Neural cell (in vitro differentiated cells): ENCODE data around the gene PANK4. TPM values are rescaled to one million over a fixed set of nuclear protein-coding genes. Genes with fewer than 3 reads are reported as not detected.

Experiments used
- H2AFZ ChIP-seq: fragments of 200-600, 300-800 bp; sonication (generic), shearing (Covaris generic); 2 replicates; pipeline ENCODE4 v1.6.0; 2014; ENCODE audit warnings: low read depth, mild to moderate bottlenecking, antibody characterized with exemption, low read length, moderate library complexity
- H3F3A ChIP-seq: fragments of 200-600 bp; shearing (Covaris generic); 2 replicates; pipeline ENCODE4 v1.6.1; 2016; ENCODE audit warnings: mild to moderate bottlenecking, moderate library complexity, mixed read lengths, antibody characterized with exemption, low read length; ENCODE audit not compliant: insufficient read depth, poor library complexity, severe bottlenecking
- H3K27ac ChIP-seq: fragments of 200-600, 300-800 bp; sonication (generic), shearing (Covaris generic); 2 replicates; pipeline ENCODE4 v1.5.1; 2014; ENCODE audit warnings: mild to moderate bottlenecking, low read length, moderate library complexity
- H3K27me3 ChIP-seq: fragments of 300-800, 200-600 bp; sonication (generic), shearing (Covaris generic); 2 replicates; pipeline ENCODE4 v1.6.0; 2014; ENCODE audit warnings: mild to moderate bottlenecking, low read depth, low read length, moderate library complexity; ENCODE audit not compliant: insufficient read depth
- H3K36me3 ChIP-seq: fragments of 300-800, 200-600 bp; sonication (generic), shearing (Covaris generic); 2 replicates; pipeline ENCODE4 v1.5.1; 2014; ENCODE audit warnings: mild to moderate bottlenecking, antibody characterized with exemption, low read length, moderate library complexity; ENCODE audit not compliant: insufficient read depth
- H3K4me2 ChIP-seq: fragments of 300-800, 200-600 bp; sonication (generic), shearing (Covaris generic); 2 replicates; pipeline ENCODE4 v1.6.0; 2014; ENCODE audit warnings: mild to moderate bottlenecking, low read length
- H3K4me3 ChIP-seq: fragments of 300-800, 200-600 bp; sonication (generic), shearing (Covaris generic); 2 replicates; pipeline ENCODE4 v1.5.1; 2014; ENCODE audit warnings: mild to moderate bottlenecking, low read length, moderate library complexity
- H3K79me2 ChIP-seq: fragments of 200-600 bp; shearing (Covaris generic); replicated peaks from 2 replicates; pipeline ENCODE4 v1.6.0; 2014; ENCODE audit warnings: mild to moderate bottlenecking, low read length, moderate library complexity; ENCODE audit not compliant: insufficient read depth
- H3K9ac ChIP-seq: fragments of 300-800, 200-600 bp; sonication (generic), shearing (Covaris generic); 2 replicates; pipeline ENCODE4 v1.6.1; 2016; ENCODE audit warnings: mild to moderate bottlenecking, low read length, mixed read lengths
- H3K9me2 ChIP-seq: fragments of 200-600 bp; shearing (Covaris generic); 2 replicates; pipeline ENCODE4 v1.6.1; 2016; ENCODE audit warnings: mild to moderate bottlenecking, low read length, mixed read lengths; ENCODE audit not compliant: insufficient read depth
- H3K9me3 ChIP-seq: fragments of 200-600, 300-800 bp; sonication (generic), shearing (Covaris generic); 2 replicates; pipeline ENCODE4 v1.6.1; 2016; ENCODE audit warnings: mild to moderate bottlenecking, mixed run types, low read length, moderate library complexity, mixed read lengths
- H4K20me1 ChIP-seq: fragments of 200-600 bp; shearing (Covaris generic); 2 replicates; pipeline ENCODE4 v1.6.1; 2016; ENCODE audit warnings: mild to moderate bottlenecking, mixed run types; ENCODE audit not compliant: insufficient read depth
- CTCF ChIP-seq: fragments of 450-650 bp; IDR thresholded peaks from 2 replicates; pipeline ENCODE4 v1.5.1; 2014; ENCODE audit warnings: antibody characterized with exemption, mild to moderate bottlenecking, moderate library complexity; ENCODE audit not compliant: poor library complexity, severe bottlenecking
- EZH2 ChIP-seq: fragments of 200-600, 300-800 bp; shearing (Covaris generic), sonication (generic); IDR thresholded peaks from 2 replicates; pipeline ENCODE4 v1.6.1; 2014; ENCODE audit warnings: antibody characterized with exemption, low read length, borderline replicate concordance, mild to moderate bottlenecking; ENCODE audit not compliant: insufficient read depth, poor library complexity, severe bottlenecking
- MXI1 ChIP-seq: fragments of 450-650 bp; conservative IDR thresholded peaks from 2 replicates; pipeline ENCODE4 v1.6.1; 2014; ENCODE audit warnings: antibody characterized with exemption, mild to moderate bottlenecking; ENCODE audit not compliant: poor library complexity, severe bottlenecking
- POLR2AphosphoS5 ChIP-seq: IDR thresholded peaks from 2 replicates; pipeline ENCODE4 v1.6.1; 2012
- SMC3 ChIP-seq: fragments of 450-650 bp; conservative IDR thresholded peaks from 2 replicates; pipeline ENCODE4 v1.6.1; 2014; ENCODE audit warnings: antibody characterized with exemption, mild to moderate bottlenecking, moderate library complexity; ENCODE audit not compliant: poor library complexity
- TAF1 ChIP-seq: IDR thresholded peaks from 2 replicates; pipeline ENCODE4 v1.6.1; 2012; ENCODE audit warnings: low read depth
- polyA plus RNA-seq: library from polyadenylated mRNA; depleted of rRNA; stranded (reverse); fragments of >200 nt; gene quantifications from 2 replicates; pipeline ENCODE4 v1.2.3, GENCODE V29; 2014
- TF ChIP-seq, protein P1 (sequence below): IDR thresholded peaks from 2 replicates; pipeline ENCODE4 v1.6.1; 2012; ENCODE audit warnings: borderline replicate concordance

The PANK4 gene
- polyA plus RNA-seq, 1 donor from 2014 or later: 37.9 TPM

DNA sequence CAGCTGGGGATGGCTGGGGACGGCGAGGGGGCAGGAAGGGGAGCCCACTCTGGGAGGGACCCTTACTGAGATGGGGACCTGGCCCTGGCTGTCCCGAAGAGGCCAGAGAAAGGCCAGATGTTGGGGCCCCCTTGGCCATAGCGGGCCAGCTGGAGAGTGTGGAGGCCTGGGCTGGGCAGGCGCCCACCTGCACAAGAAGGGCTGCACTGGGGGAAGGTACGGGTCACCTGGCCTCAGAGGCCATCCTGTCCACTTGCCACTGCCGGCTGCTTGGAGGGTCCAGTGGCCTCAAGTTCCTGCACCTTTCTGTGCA lies 55.3 kb downstream of the PANK4 start:
- no peak overlapping the region for H3K4me2 ChIP-seq
- H3K9me2 ChIP-seq: no peaks in the 10 kb centered on the region
- no peak overlapping the region for H3K9ac ChIP-seq
- no peak for TF ChIP-seq TAF1
- TF ChIP-seq, protein P1, sequence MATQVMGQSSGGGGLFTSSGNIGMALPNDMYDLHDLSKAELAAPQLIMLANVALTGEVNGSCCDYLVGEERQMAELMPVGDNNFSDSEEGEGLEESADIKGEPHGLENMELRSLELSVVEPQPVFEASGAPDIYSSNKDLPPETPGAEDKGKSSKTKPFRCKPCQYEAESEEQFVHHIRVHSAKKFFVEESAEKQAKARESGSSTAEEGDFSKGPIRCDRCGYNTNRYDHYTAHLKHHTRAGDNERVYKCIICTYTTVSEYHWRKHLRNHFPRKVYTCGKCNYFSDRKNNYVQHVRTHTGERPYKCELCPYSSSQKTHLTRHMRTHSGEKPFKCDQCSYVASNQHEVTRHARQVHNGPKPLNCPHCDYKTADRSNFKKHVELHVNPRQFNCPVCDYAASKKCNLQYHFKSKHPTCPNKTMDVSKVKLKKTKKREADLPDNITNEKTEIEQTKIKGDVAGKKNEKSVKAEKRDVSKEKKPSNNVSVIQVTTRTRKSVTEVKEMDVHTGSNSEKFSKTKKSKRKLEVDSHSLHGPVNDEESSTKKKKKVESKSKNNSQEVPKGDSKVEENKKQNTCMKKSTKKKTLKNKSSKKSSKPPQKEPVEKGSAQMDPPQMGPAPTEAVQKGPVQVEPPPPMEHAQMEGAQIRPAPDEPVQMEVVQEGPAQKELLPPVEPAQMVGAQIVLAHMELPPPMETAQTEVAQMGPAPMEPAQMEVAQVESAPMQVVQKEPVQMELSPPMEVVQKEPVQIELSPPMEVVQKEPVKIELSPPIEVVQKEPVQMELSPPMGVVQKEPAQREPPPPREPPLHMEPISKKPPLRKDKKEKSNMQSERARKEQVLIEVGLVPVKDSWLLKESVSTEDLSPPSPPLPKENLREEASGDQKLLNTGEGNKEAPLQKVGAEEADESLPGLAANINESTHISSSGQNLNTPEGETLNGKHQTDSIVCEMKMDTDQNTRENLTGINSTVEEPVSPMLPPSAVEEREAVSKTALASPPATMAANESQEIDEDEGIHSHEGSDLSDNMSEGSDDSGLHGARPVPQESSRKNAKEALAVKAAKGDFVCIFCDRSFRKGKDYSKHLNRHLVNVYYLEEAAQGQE: no peak
- TF ChIP-seq CTCF: no peak
- no peak for TF ChIP-seq EZH2
- no peak for TF ChIP-seq SMC3
- TF ChIP-seq POLR2AphosphoS5: no peak
- no peak for TF ChIP-seq MXI1
- H3K79me2 ChIP-seq: no peaks in the 10 kb centered on the region
- H4K20me1 ChIP-seq: no peaks in the 10 kb centered on the region
- H2AFZ ChIP-seq: no peak overlapping the region
- no peak overlapping the region for H3K4me3 ChIP-seq
- no peaks in the 10 kb centered on the region for H3K27me3 ChIP-seq
- no peaks in the 10 kb centered on the region for H3F3A ChIP-seq
- no peaks in the 10 kb centered on the region for H3K9me3 ChIP-seq
- no peak overlapping the region for H3K27ac ChIP-seq
- H3K36me3 ChIP-seq: no peaks in the 10 kb centered on the region

DNA sequence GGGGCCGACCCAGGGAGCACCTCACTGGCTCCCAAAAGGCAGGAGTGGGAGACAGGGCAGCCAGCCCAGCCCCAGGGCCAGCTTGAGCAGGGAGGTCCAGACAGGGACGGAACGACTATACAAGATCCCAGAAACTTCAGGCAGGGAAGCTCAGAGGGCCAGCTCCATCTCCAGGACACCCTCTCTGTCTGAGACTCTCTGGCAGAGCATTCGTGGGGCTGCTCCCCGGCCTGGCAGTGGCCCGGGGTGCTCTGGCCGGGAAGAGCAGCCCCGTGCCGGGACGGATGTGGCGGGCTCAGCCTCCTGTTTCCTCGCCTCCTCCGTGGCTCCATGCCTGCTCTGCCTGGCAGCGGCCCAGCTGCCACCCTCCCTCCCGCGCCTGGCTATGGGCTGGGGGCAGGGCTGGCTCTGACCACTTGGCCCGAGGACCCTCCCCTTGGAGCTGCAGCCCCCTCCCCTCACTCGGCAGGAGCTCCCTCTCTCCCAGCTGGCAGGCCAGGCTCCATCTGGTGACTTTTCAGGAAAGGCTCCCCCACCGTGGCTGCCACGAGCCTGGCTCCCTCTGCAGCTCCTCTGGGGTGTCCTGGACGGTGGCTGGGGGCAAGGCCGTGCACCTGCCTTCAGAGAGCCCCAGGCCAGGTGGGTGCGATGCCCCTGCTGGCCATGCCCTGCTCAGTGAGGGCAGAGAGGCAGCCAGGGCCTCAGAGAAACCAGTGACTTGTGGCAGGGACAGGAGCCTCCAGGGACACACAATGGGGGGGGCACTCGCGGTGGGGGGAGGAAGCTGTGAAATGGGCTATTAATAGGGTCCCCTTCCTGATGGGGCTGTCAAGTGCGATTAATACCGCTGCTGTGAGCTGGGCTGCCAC lies 55.9 kb downstream of the PANK4 start:
- H3F3A ChIP-seq: no peaks in the 10 kb centered on the region
- no peak overlapping the region for H3K27ac ChIP-seq
- H3K36me3 ChIP-seq: no peaks in the 10 kb centered on the region
- no peak overlapping the region for H3K9ac ChIP-seq
- no peak overlapping the region for H3K4me3 ChIP-seq
- H3K79me2 ChIP-seq: no peaks in the 10 kb centered on the region
- TF ChIP-seq MXI1 (no peak), CTCF (no peak), TAF1 (no peak)
- TF ChIP-seq, protein P1: no peak
- H3K9me2 ChIP-seq: no peaks in the 10 kb centered on the region
- no peaks in the 10 kb centered on the region for H3K27me3 ChIP-seq
- H4K20me1 ChIP-seq: no peaks in the 10 kb centered on the region
- no peaks in the 10 kb centered on the region for H3K9me3 ChIP-seq
- H3K4me2 ChIP-seq: no peak overlapping the region
- H2AFZ ChIP-seq: no peak overlapping the region
